HFFc6 (cell line): ENCODE data around the gene GTF2H2C. TPM values are rescaled to one million over a fixed set of nuclear protein-coding genes. Genes with fewer than 3 reads are reported as not detected.
"Not testable (repeated sequence)": the region's sequence is repeated elsewhere in the genome, so short reads cannot be mapped to it uniquely, and the experiment has no call there.

Source experiments
- DNase-seq: peaks from one replicate; pipeline ENCODE4 v3.0.0-alpha.2; 2018
- H3K27ac Mint-ChIP-seq: 2 replicates; pipeline ENCODE4 v1.8.0; 2020; ENCODE audit warnings: mild to moderate bottlenecking, mixed read lengths
- H3K27me3 Mint-ChIP-seq: 2 replicates; pipeline ENCODE4 v1.8.0; 2021; ENCODE audit warnings: mild to moderate bottlenecking, moderate library complexity, mixed read lengths; ENCODE audit not compliant: insufficient read depth
- H3K36me3 Mint-ChIP-seq: 2 replicates; pipeline ENCODE4 v1.8.0; 2021; ENCODE audit warnings: low read depth, mixed read lengths
- H3K4me1 Mint-ChIP-seq: 2 replicates; pipeline ENCODE4 v1.8.0; 2020; ENCODE audit warnings: low read depth, mixed read lengths
- H3K4me3 Mint-ChIP-seq: 2 replicates; pipeline ENCODE4 v1.8.0; 2020; ENCODE audit warnings: mild to moderate bottlenecking, moderate library complexity, mixed read lengths
- H3K9me3 Mint-ChIP-seq: 2 replicates; pipeline ENCODE4 v1.8.0; 2020; ENCODE audit warnings: mild to moderate bottlenecking, mixed read lengths
- CTCF ChIP-seq: fragments of 200-600 bp; sonication (generic); IDR thresholded peaks from 2 replicates; pipeline ENCODE4 v1.5.0; 2021; ENCODE audit warnings: antibody characterized with exemption, mild to moderate bottlenecking
- long read RNA-seq: library from polyadenylated mRNA; unstranded; transcript quantifications from one replicate; pipeline ENCODE4 v2.0.0, GENCODE V29; 2019
- total RNA-seq, 6 experiments: library from RNA; stranded (reverse); fragmentation: NEBNext Ultra II Directional; extraction: Animal tissue kit (Norgen Biotek cat#: 25700); gene quantifications; 2 replicates in 1 of 6; 3 replicates in 5 of 6; pipeline ENCODE4 v1.2.3, GENCODE V29; 2021

GTF2H2C gene
- 10 to 100 TPM; 31.5 to 36.0 (median 32.2) TPM for total RNA-seq
- long read RNA-seq, transcript GTF2H2C-210 (16 exons, 2,952 nt) = major isoform, 11 of 39 reads
- long read RNA-seq, partial matches to known transcripts = 9 of 39 reads
- long read RNA-seq, other reads (novel, unspliced or antisense) = 14 of 39 reads

DNA sequence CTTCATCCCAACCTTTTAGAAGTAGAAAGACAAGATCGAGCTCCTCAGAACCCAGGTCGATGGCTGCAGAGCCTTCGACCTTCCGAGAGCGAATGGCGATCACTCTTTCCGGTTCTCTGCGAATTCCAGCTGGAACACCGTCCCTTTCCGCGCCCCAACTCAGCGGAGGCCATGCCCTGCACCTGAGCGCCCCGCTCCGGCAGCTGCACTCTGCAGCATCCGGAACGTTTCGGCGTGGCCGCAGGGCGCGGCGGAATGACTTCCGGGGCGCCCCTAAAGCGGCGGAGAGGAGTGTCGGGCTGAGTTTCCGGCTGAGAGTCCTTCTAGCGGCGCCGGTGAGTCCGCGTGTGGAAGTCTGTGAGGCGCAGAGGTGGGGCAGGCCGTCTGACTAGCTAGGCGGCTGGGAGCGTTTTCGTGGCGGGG, at the start of gene GTF2H2C:
Gene GTF2H2C, plus strand, starts transcription at position 284 of the 423 bp plus-strand sequence. CDS start 4,942 bp downstream, outside the sequence.
- H3K4me3 Mint-ChIP-seq = peak within 1 kb of the TSS; percentile 93
- DNase-seq = peak; percentile 83
- not testable (repeated sequence) for H3K9me3 Mint-ChIP-seq, H3K27me3 Mint-ChIP-seq, H3K36me3 Mint-ChIP-seq, H3K4me1 Mint-ChIP-seq
- peak; percentile 59 for TF ChIP-seq CTCF
- peak within 1 kb of the TSS; percentile 86 for H3K27ac Mint-ChIP-seq

- no peak for DNase-seq
- no peaks in the 10 kb centered on the region for H3K9me3 Mint-ChIP-seq
- no peak overlapping the region for H3K27ac Mint-ChIP-seq
- H3K27me3 Mint-ChIP-seq = peaks cover 2% of the 10 kb centered on the region; the same call in 1 of the 2 replicates
- H3K36me3 Mint-ChIP-seq = no peaks in the 10 kb centered on the region
- H3K4me1 Mint-ChIP-seq = peaks cover 12% of the 10 kb centered on the region
- no peak overlapping the region for H3K4me3 Mint-ChIP-seq
- TF ChIP-seq CTCF = no peak
These were observed 49.3 kb upstream of the GTF2H2C start for GRCh38 chr5:69510694-69511093.

DNA sequence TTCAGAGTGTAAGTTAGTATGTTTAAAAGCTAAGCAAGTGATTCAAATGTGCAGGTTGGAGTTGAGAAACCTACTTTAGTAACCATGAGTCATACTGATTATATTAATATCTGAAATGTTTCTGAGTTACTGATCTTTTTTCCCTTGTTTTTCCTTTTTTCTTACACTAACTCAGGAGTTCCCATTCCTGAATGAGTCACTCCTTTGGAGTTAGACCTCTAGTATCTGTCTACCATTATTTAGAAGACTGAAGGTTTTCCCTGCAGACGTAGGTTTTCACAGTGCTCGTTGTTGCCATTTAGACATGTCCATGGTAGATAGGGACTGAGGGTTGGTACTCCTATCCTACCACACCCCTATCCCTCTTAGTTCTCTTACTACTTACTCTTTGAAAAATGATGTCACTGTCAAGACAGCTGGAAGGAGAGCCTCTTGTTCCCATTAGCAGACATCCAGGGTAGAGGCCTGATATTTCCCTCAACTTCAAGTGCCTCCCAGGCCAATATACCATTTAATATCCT, 47.2 kb upstream of the GTF2H2C start:
- no peaks in the 10 kb centered on the region for H3K36me3 Mint-ChIP-seq
- H3K4me3 Mint-ChIP-seq = no peak overlapping the region
- TF ChIP-seq CTCF = no peak

GRCh38 chr5:69515570-69515969, 44.4 kb upstream of the GTF2H2C start:
- DNase-seq, H3K27me3 Mint-ChIP-seq, H3K4me3 Mint-ChIP-seq, H3K9me3 Mint-ChIP-seq, H3K27ac Mint-ChIP-seq, H3K36me3 Mint-ChIP-seq: not testable (repeated sequence)
- H3K4me1 Mint-ChIP-seq = peaks cover 23% of the 10 kb centered on the region

More for the DNA sequence above, 47.2 kb upstream of the GTF2H2C start:
- no peaks in the 10 kb centered on the region for H3K9me3 Mint-ChIP-seq
- peak overlapping the region; percentile 47; the same call in 1 of the 2 replicates for H3K27ac Mint-ChIP-seq
- peaks cover 16% of the 10 kb centered on the region for H3K4me1 Mint-ChIP-seq
- H3K27me3 Mint-ChIP-seq = peaks cover 2% of the 10 kb centered on the region; the same call in 1 of the 2 replicates
- DNase-seq = peak; percentile 68

DNA sequence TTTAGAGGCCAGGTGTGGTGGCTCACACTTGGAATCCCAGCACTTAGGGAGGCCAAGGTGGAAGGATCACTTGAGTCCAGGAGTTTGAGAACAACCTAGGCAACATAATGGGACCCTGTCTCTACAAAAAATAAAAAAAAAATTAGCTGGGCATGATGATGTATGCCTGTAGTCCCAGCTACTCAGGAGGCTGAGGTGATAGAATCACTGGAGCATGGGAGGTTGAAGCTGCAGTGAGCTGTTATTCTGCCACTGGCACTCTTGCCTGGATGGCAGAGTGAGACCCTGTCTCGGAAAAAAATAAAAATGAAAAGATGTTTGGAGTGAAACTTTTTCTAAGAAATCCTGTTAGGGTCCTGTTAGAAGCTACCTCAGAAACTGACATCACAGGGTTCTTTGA, 43.2 kb upstream of the GTF2H2C start:
- no peak for TF ChIP-seq CTCF
- Mint-ChIP-seq H3K27ac (no peak overlapping the region), H3K4me3 (no peak overlapping the region), H3K4me1 (peaks cover 35% of the 10 kb centered on the region), H3K27me3 (peaks cover 3% of the 10 kb centered on the region; the same call in 1 of the 2 replicates), H3K36me3 (no peaks in the 10 kb centered on the region), H3K9me3 (no peaks in the 10 kb centered on the region)
- DNase-seq = no peak

GRCh38 chr5:69517763-69518212, 42.2 kb upstream of the GTF2H2C start:
- H3K4me1 Mint-ChIP-seq = peaks cover 32% of the 10 kb centered on the region
- no peaks in the 10 kb centered on the region for H3K9me3 Mint-ChIP-seq
- peaks cover 5% of the 10 kb centered on the region; the same call in 1 of the 2 replicates for H3K27me3 Mint-ChIP-seq
- no peak for DNase-seq
- no peak overlapping the region for H3K4me3 Mint-ChIP-seq
- no peaks in the 10 kb centered on the region for H3K36me3 Mint-ChIP-seq
- no peak for TF ChIP-seq CTCF
- no peak overlapping the region for H3K27ac Mint-ChIP-seq
